ENCODE measurements around the gene UAP1.

- TF ChIP-seq CTCF (IDR thresholded peaks at IDR 0.05; ENCODE audit: borderline replicate concordance, extremely low read depth, low read length, poor library complexity, severe bottlenecking) (no peak), EZH2 (IDR thresholded peaks at IDR 0.05; ENCODE audit: borderline replicate concordance, low read depth, low read length, severe bottlenecking) (no peak)
Measured at GRCh38 chr1:162619076-162619475, 57.6 kb downstream of the UAP1 start.

Data from DND-41 (cell line).